NCI-H510A treated with DMSO at 0.1 percent for 48 hours (cell line): ENCODE results near the gene COASY.
"Not testable (repeated sequence)": the region's sequence is repeated elsewhere in the genome, so short reads cannot be mapped to it uniquely, and the experiment has no call there.

ENCODE experiments used
- DNase-seq: peaks from one replicate; lab custom pipeline; 2025; lab: John Stamatoyannopoulos, UW

The COASY gene

GRCh38 chr17:42531455-42532354, 30.2 kb upstream of the COASY start:
- DNase-seq = peak; percentile 47

DNA sequence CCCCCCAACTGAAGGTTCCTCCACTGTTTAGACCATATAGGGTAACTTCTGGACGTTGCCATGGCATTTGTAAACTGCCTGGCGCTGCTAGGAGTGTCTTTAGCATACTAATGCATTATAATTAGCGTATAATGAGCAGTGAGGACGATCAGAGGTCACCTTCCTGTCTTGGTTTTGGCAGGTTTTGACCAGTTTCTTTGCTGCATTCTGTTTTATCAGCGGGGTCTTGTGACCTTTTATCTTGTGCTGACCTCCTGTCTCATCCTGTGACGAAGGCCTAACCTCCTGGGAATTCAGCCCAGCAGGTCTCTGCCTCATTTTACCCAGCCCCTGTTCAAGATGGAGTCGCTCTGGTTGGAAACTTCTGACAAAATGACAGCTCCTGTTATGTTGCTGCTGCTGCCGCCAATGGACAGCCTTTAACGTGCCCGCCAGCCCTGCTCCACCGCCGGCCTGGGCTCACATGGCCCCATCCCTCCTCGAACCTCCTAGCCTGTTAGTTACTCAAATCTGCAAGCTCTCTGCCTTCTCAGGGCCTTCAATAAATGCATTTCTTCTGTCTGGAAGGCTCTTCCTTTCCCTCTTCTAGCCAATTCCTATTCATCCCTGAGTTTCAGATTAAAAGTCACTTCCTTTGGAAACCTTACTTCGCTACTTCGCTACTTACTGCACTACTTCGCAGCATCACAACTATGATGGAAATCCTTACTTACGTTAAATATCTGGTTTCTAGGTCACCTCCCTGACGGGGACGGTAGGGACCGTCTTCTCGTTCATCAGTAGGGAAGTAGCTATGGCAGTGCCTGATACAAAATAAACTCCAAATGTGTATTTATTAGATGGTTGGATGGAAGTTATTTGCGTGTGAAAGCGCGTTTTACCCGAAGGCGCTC, 26.5 kb upstream of the COASY start:
- DNase-seq = peak; percentile 40

DNA sequence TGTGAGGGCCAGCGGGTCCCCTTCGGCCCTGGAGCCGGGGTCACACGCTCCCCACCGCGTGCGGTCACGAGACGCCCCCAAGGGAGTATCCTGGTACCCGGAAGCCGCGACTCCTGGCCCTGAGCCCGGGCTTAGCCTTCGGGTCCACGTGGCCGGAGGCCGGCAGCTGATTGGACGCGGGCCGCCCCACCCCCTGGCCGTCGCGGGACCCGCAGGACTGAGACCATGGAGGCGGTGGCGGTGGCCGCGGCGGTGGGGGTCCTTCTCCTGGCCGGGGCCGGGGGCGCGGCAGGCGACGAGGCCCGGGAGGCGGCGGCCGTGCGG, 25.9 kb upstream of the COASY start, which contains the start of gene NAGLU:
NAGLU (plus strand) TSS at position 194 of the 324 bp plus-strand sequence; CDS start at position 226, 32 bp downstream.
- DNase-seq = peak; percentile 78

GRCh38 chr17:42536372-42537155, 25.4 kb upstream of the COASY start:
- DNase-seq = peak; percentile 75

DNA sequence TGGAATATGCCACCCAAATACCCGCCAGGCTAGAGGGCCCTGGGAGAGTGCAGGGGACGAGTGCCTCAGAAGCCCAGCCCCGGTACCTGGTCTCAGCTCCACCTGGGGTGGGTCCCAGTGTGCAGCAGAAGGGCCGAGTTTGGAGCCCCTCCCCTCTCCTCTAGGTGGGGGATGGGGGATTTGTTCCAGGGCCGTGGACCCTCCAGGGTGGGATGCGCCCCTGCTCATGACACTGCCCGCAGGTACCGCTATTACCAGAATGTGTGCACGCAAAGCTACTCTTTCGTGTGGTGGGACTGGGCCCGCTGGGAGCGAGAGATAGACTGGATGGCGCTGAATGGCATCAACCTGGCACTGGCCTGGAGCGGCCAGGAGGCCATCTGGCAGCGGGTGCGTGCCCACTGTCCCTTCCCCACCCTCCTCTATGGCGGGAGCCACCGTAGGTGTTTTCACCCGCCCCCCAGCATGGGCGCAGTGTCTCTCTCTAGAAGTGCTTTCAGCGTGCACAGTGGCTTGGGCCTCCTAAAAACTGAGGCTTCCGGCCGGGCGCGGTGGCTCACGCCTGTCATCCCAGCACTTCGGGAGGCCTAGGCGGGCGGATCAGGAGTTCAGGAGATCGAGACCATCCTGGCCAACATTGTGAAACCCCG, 24.7 kb upstream of the COASY start:
- DNase-seq = no peak

- DNase-seq = no peak
Observed at GRCh38 chr17:42537826-42538451, 24.0 kb upstream of the COASY start.

DNA sequence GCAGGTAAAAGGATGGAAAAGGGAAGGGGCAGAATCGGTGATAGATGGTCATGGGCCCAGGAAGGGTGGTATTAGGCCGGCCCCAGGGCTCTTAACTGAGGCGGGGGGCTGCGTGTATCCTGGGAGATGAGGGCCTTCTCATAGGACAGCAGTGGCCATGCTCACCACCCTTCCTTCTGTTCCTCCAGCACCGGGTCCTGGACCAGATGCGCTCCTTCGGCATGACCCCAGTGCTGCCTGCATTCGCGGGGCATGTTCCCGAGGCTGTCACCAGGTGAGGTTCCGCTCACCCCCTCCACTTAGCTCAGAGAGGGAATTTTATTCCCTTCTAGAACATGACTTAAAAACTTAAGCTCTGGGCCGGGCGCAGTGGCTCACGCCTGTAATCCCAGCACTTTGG, 23.5 kb upstream of the COASY start:
- no peak for DNase-seq

DNA sequence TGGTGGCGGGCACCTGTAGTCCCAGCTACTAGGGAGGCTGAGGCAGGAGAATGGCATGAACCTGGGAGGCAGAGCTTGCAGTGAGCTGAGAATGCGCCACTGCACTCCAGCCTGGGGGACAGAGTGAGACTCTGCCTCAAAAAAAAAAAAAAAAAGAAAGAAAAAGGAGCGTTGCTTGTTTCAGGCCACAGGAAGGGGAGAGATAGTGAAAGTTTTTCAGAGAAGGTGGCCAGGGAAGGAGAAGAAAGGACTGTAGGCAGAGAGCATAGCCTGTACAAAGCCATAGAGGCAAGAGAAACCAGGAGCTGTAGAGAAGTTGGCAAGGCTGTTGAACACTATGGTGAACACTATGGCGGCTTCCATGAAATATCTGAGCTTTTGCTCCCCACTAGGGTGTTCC, 21.4 kb upstream of the COASY start:
- not testable (repeated sequence) for DNase-seq

DNA sequence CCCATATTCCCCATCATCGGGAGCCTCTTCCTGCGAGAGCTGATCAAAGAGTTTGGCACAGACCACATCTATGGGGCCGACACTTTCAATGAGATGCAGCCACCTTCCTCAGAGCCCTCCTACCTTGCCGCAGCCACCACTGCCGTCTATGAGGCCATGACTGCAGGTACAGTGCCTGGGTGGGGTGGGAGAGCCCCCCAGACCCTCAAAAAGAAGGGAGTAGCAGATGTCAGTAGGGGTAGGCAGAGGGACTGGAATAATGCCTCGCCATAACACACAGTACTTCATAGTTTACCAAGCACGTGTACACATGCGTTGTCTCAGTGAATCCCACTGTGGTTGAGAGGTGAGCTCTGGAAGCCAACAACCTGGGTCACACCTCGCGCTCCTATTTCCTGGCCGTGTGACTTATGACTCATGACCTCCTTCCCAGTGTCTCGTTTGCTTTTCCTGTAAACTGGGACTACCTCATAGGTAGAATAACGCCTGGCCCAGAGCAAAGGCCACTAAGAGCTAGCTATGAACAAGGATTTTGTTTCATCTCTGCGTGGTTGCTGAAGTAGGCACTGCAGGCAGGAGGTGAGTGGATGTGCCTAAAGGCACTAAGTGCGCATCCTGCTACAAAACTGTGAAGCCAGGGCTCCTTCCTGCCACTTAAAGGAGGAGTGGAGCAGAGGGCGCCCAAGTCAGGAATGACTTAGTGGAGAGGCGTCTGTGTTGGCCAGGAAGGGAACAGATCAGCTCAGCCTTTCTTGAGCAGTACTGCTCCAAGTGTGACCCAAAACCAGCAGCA, 20.7 kb upstream of the COASY start:
- no peak for DNase-seq

DNA sequence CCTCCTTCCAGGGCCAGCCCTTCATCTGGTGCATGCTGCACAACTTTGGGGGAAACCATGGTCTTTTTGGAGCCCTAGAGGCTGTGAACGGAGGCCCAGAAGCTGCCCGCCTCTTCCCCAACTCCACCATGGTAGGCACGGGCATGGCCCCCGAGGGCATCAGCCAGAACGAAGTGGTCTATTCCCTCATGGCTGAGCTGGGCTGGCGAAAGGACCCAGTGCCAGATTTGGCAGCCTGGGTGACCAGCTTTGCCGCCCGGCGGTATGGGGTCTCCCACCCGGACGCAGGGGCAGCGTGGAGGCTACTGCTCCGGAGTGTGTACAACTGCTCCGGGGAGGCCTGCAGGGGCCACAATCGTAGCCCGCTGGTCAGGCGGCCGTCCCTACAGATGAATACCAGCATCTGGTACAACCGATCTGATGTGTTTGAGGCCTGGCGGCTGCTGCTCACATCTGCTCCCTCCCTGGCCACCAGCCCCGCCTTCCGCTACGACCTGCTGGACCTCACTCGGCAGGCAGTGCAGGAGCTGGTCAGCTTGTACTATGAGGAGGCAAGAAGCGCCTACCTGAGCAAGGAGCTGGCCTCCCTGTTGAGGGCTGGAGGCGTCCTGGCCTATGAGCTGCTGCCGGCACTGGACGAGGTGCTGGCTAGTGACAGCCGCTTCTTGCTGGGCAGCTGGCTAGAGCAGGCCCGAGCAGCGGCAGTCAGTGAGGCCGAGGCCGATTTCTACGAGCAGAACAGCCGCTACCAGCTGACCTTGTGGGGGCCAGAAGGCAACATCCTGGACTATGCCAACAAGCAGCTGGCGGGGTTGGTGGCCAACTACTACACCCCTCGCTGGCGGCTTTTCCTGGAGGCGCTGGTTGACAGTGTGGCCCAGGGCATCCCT, 18.5 kb upstream of the COASY start:
- no peak for DNase-seq

DNA sequence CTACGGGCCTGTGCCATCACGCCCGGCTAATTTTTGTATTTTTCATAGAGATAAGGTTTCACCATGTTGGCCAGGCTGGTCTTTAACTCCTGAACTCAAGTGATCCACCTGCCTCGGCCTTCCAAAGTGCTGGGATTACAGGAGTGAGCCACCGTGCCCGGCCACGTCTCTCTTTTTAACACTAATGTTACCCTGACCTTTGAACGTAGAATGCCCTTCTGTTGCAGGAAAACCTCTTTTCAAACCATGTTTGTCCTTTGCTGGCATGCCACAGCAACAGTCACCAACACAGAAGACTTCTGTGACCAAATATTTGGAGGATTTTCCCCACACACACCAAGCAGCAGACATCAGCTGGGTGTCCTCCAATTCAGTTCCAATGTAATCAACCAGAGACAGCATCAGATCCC, 17.1 kb upstream of the COASY start:
- no peak for DNase-seq

GRCh38 chr17:42545755-42546505, 16.0 kb upstream of the COASY start:
- DNase-seq = not testable (repeated sequence)

GRCh38 chr17:42547001-42547461, 14.9 kb upstream of the COASY start:
- DNase-seq = no peak

DNA sequence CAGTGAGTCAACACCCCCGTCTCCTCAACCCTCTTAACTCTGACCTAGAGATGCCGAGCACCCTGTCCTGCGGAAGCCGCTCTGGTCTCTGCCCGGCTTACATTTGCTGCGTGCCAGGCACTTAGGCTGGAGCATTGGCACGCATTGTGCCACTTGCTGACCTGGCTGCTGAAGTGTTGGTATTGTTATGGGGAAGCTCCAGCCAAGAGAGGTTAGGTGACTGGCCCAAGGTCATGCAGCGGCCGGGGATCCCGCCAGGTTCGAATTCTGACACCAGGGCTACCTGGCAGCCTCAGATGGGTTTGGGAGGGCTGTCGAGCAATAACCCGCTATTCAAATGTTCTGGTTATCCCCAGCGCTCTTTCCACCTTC, 14.3 kb upstream of the COASY start:
- DNase-seq = no peak

DNA sequence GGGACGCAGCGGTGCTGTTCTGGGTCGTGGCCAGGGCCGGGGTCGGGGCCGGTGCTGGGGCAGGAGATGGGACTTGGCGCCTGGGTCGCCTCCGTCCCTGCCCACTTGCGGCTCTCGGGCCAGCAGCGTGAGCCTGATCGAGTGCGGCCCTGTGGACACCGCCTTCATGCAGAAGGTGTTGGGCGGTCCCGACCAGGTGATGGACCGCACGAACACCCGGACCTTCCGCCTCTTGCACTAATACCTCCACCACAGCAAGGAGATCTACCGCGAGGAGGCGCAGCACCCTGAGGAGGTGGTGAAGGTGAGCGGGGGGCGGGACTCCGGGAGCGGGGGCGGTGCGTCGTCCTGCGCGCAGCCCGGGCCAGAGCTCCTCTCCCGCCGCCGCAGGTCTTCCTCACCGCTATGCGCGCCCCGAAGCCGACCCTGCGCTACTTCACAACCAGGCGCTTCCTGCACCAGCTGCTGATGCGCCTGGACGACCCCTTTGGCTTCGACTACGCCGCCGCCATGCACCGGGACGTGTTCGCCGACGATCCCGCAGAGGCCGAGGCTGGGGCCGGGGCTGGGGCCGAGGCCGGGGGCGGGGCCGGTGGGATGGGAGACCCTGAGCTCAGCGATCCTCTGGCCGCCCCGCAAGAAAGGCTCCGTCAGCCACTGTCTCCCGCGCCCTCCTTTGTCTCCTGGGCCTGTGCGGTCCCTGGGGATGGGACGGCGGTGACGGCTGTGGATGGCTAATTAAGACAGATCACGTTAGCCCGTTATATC, 13.7 kb upstream of the COASY start:
- DNase-seq = peak; percentile 89

GRCh38 chr17:42548993-42549755, 12.8 kb upstream of the COASY start:
- DNase-seq = no peak

- not testable (repeated sequence) for DNase-seq
Observed at GRCh38 chr17:42552736-42553135, 9.2 kb upstream of the COASY start, which contains the start of gene HSD17B1. TSS of gene HSD17B1 (plus strand) at chr17:42552923. CDS start at chr17:42552934, 11 bp downstream.
